SIG-M5 treated with dmso at 0.1 percent for 504 hours (cell line): ENCODE results near the gene KRT82.
"Not testable (repeated sequence)": the region's sequence is repeated elsewhere in the genome, so short reads cannot be mapped to it uniquely, and the experiment has no call there.

Experiments used
- DNase-seq: peaks from one replicate; lab custom pipeline; 2025; ENCODE audit not compliant: unreplicated experiment; lab: John Stamatoyannopoulos, UW

KRT82 gene

GRCh38 chr12:52413202-52413601, 7.1 kb upstream of the KRT82 start:
- no peak for DNase-seq

DNA sequence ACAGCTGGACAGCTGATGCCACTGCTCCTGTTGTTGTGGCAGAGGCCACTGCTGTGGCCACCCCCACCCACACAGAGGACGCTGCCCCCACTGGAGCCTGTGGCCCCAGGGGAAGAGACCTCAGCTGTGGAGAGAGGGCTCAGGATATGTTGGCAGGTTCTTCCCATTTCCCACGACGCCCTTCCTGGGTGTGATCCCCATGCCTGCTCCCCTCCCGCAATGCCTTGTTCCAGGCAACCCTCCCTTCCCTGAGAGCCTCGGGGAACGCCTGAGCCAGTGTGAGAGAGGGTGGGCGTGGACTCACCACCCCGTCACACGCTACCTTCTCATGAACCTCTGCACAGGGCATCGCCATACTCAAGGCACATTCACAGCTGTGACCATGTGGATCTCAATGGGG, 5.7 kb upstream of the KRT82 start:
- DNase-seq = no peak

DNA sequence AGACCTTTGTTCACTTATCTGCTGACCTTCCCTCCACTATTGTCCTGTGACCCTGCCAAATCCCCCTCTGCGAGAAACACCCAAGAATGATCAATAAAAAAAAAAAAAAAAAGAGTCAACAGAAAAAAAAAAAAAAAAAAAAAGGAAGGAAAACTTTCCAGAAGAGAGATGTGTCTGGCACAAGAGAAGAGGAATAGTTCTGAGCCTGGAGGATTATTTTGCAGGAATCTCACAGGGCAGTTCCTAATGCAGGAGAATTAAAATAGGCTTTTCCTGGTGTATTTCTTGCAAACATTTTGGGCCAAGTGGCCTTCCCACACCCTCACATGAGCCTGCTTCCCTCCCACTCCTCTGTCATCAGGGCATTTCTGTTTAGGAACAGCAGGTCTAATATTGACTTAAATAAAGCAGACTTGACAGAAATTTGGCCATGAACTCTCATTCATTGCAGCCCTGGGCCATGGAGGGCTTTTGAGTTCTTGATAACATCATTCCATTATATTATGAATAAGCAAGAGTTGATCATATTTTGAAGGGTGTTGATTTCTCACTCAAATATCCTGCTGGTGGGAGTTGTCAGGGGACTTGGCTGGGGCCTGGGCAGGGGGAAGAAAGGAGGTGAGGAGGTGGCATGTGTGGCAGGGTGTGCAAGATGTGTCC, 4.6 kb upstream of the KRT82 start:
- DNase-seq = not testable (repeated sequence)

DNA sequence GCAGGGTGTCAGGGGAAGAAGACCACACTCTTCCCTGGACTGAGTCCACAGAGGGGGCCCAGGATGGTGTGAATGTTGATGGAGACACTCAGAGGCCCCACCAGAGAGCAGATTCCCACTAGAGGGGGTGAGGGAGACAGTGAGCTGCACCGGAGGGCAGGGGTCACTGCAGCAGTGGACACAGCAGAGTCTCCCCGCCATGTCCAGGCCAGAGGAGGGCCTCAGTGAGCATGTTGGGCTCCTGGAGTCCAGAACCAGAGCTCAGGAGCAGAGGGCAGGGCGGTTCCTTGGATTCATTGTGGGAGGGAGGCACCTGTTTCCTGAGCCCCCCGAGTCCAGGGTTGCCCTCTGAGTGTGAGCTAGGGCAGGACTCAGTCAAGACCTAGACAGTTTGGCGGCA, 1.8 kb upstream of the KRT82 start:
- DNase-seq = no peak

DNA sequence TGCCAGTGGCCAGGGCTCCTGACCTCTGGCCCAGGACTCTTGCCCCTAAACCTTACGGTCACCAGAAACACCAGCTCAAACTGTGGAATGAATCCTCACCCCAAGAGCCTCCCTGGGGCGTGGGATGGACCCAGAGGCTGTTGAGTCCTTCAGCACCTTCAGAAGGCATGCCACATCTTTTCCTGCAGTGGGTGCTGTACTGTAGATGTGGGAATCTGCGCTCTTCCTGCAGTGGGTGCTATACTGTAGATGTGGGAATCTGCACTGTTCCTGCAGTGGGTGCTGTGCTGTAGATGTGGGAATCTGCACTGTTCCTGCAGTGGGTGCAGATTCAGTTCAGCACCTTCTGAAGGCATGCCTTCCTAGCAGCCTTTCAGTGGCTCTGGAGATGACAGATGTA, 1.2 kb downstream of the KRT82 start:
- no peak for DNase-seq

- no peak for DNase-seq
Measured at GRCh38 chr12:52403561-52403960, 2.6 kb downstream of the KRT82 start.

- no peak for DNase-seq
Measured at GRCh38 chr12:52402873-52403540, 3.1 kb downstream of the KRT82 start.

DNA sequence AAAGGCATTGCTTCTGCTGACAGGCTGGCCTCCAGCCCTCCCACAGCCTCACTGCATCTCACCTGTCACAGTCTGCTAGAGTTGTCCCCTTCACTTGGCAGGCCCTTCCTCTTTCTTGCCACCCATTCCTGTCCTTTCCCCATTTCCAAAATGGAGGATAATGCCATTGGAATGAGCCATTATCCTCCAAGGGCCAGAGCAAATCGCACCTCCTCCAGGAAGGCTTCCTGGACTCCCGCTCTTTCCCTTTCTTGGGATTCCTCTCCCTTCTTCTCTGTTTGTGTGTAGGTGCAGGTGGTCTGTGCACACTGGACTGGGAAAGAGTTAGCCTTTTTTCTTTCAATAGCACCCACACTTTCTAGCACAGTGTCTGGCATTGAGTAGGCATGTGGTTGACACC, 3.8 kb downstream of the KRT82 start:
- DNase-seq = no peak

DNA sequence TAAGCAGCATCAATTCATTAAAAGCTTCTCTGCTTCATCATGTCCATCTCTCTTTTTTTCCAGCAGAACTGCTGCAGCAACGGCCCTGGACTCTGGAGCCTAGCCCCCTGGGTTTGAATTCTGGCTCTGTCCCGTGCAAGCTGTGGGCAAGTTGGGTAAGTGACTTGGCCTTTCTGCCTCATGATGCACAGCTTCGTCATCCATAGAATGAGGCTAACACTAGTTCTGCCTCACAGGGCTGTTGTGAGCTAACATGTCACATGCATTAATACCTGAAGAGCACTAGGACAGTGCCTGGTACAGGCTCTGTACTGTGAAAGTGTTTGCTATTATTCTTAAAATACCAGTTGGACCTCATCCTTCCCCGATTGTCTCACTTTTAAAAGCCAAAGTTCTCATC, 4.2 kb downstream of the KRT82 start:
- no peak for DNase-seq

DNA sequence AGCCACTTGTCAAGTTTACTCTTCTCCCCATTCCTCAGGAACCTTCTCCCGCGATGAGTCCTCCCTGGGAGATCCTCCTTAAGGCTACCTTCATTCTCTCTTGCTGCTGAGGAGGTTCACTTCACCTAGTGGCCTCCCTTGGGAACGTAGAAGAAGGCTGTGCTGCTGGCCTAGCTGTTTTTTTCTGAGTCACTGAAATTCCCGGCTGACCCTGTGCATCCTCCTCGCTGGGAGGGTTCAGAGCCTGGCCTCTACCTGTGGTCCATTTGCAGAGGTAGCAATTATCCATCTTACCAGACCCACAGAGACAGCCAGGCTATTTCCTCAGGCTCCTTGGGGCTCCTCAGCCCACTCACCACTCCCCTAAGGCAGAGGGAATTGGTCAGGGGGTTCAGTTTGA, 4.6 kb downstream of the KRT82 start:
- no peak for DNase-seq

DNA sequence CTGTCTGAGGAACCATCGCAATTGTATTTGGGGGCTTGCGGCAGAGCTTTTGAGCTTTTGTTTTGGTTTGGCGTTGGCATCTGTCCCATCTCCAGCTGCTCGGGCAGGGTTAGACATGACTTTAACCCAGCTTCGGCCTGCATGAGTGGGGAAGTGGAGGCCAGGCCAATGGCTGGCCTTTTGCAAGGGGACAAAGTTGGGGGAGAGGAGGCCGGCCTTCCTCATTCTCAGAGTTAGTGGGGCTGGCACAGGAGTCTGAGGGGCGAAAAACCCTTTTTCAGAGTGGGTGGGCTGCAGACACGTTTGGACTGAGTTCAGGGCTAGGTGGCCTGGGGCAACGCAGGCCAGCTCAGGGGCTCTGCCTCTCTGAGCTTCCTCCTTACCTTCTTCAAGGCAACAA, 5.2 kb downstream of the KRT82 start:
- no peak for DNase-seq

DNA sequence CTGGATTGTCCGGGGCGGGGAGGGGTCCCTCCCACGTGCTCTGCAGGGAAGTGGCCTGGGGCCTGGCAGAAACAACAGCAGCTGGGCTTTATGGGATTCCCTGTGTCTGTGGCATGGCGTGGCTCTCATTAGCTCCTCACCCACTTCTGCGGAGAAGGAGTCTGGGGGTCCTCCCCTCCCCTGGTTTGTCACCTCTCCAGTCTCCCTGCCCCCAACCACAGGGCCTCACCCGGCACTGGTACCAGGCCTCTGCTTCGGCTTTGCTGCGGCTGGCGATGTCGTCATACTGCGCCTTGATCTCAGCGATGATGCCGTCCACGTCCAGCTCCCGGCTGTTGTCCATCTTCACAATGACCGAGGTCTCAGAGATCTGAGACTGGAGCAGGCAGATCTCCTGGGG, 6.4 kb downstream of the KRT82 start:
- DNase-seq = no peak

- no peak for DNase-seq
Measured at GRCh38 chr12:52398176-52398575, 8.0 kb downstream of the KRT82 start.

- DNase-seq = no peak
Measured at GRCh38 chr12:52396656-52397055, 9.5 kb downstream of the KRT82 start.

DNA sequence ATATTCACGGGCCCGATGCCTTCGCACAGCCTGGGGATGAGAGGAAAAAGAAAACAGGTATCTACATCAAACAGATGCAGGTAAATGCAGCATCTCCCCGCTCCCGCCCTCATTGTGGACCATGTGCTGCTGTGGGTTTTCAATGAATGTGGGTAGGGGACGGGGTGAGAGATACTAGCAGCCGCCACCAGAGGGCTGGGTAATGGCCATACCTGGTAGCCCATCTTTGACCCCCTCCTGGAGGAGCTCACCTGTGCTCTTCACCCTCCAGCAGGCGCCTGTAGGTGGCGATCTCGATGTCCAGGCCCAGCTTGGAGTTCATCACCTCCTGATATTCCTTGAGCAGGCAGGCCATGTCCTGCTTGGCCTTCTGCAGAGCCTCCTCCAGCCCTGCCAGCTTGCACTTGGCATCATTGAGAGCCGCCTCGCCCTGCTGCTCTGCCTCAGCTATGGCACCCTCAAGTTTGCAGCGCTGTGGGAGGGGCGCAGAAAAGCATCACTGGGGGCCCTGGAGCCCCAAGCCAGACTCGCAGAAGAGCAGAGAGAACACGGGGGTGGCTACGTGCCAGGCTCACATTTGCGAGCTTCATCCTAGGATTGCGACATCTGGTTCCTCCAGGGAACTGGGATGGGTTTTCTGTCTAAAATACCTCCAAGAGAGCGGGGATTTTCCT, 10.2 kb downstream of the KRT82 start:
- DNase-seq = peak; percentile 27

- no peak for DNase-seq
Measured at GRCh38 chr12:52394836-52395405, 11.2 kb downstream of the KRT82 start.

- DNase-seq = no peak
Measured at GRCh38 chr12:52392465-52393007, 13.6 kb downstream of the KRT82 start.

DNA sequence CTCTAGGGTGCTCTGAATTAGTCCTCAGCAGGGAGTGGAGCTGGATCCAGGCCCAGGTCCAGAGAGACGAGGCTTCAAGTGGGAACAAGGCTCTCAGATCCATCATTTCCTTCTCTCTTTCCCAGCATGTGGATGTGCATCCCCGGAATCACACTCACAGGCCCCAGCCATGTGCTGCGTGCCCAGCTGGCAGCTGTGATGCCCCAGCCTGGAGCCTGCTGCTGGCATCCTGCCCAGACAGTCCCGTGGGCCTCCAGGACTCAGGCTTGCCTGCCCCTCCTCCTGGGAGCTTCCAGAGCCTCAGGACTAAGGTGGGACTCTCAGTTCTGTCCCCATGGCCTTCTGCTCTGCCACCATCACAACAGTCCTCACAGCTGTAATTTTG, 14.5 kb downstream of the KRT82 start:
- no peak for DNase-seq

- no peak for DNase-seq
Measured at GRCh38 chr12:52390739-52391617, 15.2 kb downstream of the KRT82 start.

- no peak for DNase-seq
Measured at GRCh38 chr12:52389313-52390207, 16.6 kb downstream of the KRT82 start.
